Cardiac fibroblast (primary cell): ENCODE results near the gene DBNDD1.

Experiments used
- DNase-seq, 2 donors: peaks; one replicate each; pipeline versions ENCODE4 v3.0.0 to v3.0.0-alpha.2; 2010; ENCODE audit warnings: low read depth in 2 of 2
- H3K4me3 ChIP-seq, 2 donors: replicated peaks in 1 of 2; 1 replicate in 1 of 2; 2 replicates in 1 of 2; pipeline ENCODE4 v1.5.1; 2011; ENCODE audit warnings: low read depth in 2 of 2, low read length in 2 of 2, mild to moderate bottlenecking in 2 of 2, moderate library complexity in 1 of 2
- CTCF ChIP-seq: IDR thresholded peaks from one replicate; pipeline ENCODE4 v1.5.1; 2011; ENCODE audit warnings: low read depth, mild to moderate bottlenecking, low read length, inconsistent platforms

DBNDD1 gene

DNA sequence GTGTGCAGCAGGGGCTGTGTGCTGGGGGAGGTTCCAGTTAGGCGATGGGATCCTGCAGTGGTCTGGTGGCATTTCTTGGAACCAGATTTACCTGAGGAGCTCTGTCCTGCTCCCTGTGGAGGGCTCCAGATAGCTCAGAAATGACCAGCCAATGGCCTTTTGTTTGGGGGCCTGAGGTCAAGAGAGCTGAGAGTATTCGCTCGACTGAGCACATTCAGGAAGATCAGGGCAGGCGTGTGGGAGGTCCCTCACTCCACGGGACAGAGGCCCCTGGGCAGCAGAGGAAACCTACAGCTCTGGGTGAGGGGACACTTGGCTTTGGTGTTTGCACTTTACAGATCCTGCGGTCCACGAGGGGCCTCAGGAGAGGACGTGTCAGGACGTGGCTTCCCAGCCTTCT is 52.5 kb downstream of the DBNDD1 start:
- no peak overlapping the region for H3K4me3 ChIP-seq
- TF ChIP-seq CTCF, result no peak
- no peak for DNase-seq

DNA sequence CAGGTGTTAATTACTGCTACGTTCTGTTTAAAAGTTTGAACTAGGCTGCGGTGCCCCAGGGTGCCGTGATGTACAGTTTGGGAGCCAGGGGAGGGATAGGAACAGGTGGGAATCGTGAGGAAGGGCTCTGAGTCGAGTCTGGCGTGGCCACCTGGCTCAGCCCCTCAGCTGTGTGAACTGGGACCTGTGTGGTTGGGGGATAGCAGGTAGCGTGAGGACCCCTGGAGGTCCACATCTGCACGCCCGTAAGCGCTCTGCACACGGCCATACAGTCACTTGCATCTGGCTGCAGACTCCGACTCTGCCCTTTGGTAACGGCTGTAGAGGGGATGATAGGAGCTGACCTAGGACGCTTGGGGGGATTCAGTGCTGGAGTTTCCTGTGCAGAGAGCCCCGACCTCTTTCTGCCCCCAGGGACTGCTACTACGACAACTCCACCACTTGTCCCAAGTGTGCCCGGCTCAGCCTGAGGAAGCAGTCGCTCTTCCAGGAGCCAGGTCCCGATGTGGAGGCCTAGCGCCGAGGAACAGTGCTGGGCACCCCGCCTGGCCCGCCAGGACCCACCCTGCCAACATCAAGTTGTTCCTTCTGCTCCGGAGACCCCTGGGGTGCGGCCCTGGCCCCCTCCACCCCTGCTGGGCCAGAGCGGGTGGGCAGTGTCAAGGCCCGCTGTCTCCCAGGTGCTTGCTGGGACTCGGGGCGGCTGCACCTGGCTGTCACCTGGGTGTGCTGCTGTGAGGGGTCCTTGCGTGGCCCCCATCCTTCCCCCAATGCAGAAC is 53.6 kb downstream of the DBNDD1 start:
- TF ChIP-seq CTCF, result no peak
- DNase-seq, result no peak
- H3K4me3 ChIP-seq, result no peak overlapping the region

DNA sequence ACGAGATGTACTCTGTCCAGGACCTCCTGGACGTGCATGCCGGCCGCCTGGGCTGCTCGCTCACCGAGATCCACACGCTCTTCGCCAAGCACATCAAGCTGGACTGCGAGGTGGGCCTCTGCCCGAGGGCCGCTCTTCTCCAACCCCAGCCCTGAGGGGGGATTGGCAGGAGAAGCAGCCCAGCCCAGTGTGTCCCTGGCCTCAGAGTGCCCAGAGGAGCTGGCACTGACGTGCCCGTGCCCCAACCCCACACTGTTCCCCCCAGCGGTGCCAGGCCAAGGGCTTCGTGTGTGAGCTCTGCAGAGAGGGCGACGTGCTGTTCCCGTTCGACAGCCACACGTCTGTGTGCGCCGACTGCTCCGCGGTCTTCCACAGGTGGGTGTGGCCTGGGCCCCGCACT is 55.1 kb downstream of the DBNDD1 start:
- no peak overlapping the region for H3K4me3 ChIP-seq
- no peak for TF ChIP-seq CTCF
- no peak for DNase-seq

- no peak for DNase-seq
- H3K4me3 ChIP-seq, result no peak overlapping the region
- TF ChIP-seq CTCF, result no peak
Observed at GRCh38 chr16:89962754-89963498, 56.3 kb downstream of the DBNDD1 start.

- no peak for TF ChIP-seq CTCF
- DNase-seq, result no peak
- H3K4me3 ChIP-seq, result no peak overlapping the region
Observed at GRCh38 chr16:89961920-89962319, 57.3 kb downstream of the DBNDD1 start.

DNA sequence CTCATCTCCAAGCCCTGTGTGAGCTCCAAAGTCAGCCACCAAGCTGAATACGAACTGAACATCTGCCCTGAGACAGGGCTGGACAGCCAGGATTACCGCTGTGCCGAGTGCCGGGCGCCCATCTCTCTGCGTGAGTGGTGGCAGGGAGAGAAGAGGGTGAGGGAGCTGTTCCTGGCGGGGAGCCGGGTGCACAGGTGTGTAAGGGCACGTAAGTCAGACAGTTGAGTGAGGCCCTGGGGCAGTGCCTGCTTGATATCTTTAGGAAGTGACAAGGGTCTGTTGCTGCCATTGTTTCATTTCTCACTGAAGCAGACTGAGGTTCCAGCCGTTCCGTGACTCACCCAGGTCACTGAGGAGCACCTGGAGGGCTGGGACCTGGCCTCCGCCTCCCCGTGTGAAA is 58.3 kb downstream of the DBNDD1 start:
- no peak overlapping the region for H3K4me3 ChIP-seq
- no peak for DNase-seq
- TF ChIP-seq CTCF, result no peak

DNA sequence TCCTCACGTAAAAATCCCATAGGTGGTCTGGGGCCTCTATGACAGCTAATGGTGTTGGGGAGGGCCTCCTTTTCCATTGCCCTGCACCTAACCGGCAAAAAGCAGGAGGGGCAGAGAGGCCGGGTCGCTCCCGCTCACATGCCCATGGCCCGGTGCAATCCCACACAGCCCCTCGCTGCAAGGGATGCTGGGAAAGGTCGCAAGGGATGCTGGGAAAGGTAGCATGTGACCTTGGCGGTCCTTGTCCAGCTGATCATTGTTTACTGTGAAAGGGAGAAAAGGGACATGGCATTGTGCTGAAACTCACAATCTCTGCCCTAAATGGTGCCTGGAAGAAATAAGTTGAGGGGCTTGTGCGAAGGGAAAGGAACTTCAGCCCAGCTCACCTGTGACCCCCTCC is 60.7 kb downstream of the DBNDD1 start:
- no peak overlapping the region for H3K4me3 ChIP-seq
- TF ChIP-seq CTCF, result no peak

More for the DNA sequence above, 60.7 kb downstream of the DBNDD1 start:
- no peak for DNase-seq
